ENCODE measurements around the gene FASN. TPM values are rescaled to one million over a fixed set of nuclear protein-coding genes. Genes with fewer than 3 reads are reported as not detected.

Gene FASN
- polyA plus RNA-seq, 1 of the 3 experiments (the other 2 are of a cell fraction): 55.1 TPM

DNA sequence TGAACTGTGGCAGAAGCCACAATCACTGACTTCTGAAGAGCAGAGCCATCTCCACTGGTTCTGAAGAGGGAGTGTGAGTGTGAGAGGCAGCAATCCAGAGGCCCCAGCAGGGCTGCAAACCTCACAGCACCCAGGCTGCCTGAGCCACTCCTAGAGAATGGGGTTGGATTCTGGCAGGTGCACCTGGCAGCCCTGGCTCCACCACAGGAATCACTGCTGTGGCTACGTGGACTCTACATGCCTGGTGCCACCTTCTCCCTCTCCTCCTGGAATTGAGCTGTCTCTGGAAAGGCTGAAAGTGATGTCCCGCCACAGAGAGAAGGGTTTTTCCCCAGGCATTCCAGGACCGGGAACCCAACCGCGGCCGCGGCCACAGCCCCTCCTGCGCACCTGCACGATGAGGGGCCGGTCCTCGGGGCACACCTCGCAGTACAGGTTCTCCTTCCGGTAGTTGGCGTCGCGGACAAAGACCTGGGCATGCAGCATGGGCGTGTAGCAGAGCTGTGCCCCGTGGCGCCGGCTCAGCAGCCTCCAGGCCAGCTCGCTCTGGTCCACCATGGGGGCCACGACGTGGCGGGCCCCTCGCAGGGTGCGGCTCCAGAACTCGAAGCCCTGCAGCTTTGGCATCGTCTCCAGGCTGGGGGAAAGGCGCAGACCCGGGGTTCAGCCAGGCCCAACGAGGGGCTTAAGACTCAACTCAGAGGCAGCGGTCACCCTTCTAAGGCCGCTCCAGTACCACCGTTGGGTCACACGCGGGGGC is 33.4 kb downstream of the FASN start:
- DNase-seq: no peak
- Histone ChIP-seq H3K4me1 (ENCODE audit: control insufficient read depth in 1 of 2, insufficient read depth in 2 of 2, low read depth in 1 of 2, low read length in 1 of 2) (peaks cover 12 to 21% of the 10 kb centered on the region in 2 experiments; a peak in 2 of 4 replicates), H3K27ac (ENCODE audit: low read depth in 2 of 2, low read length in 1 of 2) (no peak overlapping the region), H3K9me2 (no peaks in the 10 kb centered on the region), H2AFZ (ENCODE audit: low read depth) (no peak overlapping the region), H3K9ac (peak overlapping the region; percentile 89), H3K4me2 (peak overlapping the region; percentile 100), H4K20me1 (ENCODE audit: insufficient read depth) (no peaks in the 10 kb centered on the region), H3K4me3 (ENCODE audit: low read depth in 2 of 2, low read length in 1 of 2) (peak overlapping the region; percentile 81 to 95), H3K27me3 (ENCODE audit: insufficient read depth) (no peaks in the 10 kb centered on the region), H3K9me3 (no peaks in the 10 kb centered on the region), H3K79me2 (ENCODE audit: insufficient read depth) (peaks cover 26% of the 10 kb centered on the region), H3F3A (replicated peaks; ENCODE audit: insufficient read depth) (peaks cover 18% of the 10 kb centered on the region), H3K36me3 (replicated peaks in 1 of 2; ENCODE audit: control insufficient read depth in 1 of 2, insufficient read depth in 2 of 2, low read length in 1 of 2) (peaks cover 16 to 45% of the 10 kb centered on the region in 2 experiments)
- ChIA-PET CTCF (interaction anchor here (1.2 to 8.0 kb wide), 6 partner anchors 8 to 43 kb away, joined by 3 to 47 read pairs (median 6); partner anchors contain the start of genes DCXR, GPS1, RAC3 and RFNG), POLR2A (interaction anchor here (0.6 kb wide), 1 partner anchor 34 kb away, joined by 3 read pairs; no protein-coding TSS in a partner anchor)
- WGBS (ENCODE audit: low lambda C conversion rate): 28% methylated on average over 21 of the region's 36 CpGs
- TF ChIP-seq TCF12 (IDR thresholded peaks at IDR 0.05): no peak
- TF ChIP-seq IRF3 (IDR thresholded peaks at IDR 0.05; ENCODE audit: low read depth, low read length): no peak
- TF ChIP-seq RXRA (IDR thresholded peaks at IDR 0.05; ENCODE audit: borderline replicate concordance, low read depth): no peak
- TF ChIP-seq RFX5 (IDR thresholded peaks at IDR 0.05; ENCODE audit: low read length): no peak
- TF ChIP-seq CHD2 (IDR thresholded peaks at IDR 0.05; ENCODE audit: low read length, partially characterized antibody): no peak
- TF ChIP-seq RAD21 (IDR thresholded peaks at IDR 0.05; ENCODE audit: low read length): no peak
- TF ChIP-seq ELF1 (IDR thresholded peaks at IDR 0.05): no peak
- TF ChIP-seq, protein P1, sequence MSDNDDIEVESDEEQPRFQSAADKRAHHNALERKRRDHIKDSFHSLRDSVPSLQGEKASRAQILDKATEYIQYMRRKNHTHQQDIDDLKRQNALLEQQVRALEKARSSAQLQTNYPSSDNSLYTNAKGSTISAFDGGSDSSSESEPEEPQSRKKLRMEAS (IDR thresholded peaks at IDR 0.05; ENCODE audit: low read depth): no peak
- TF ChIP-seq, protein P2, sequence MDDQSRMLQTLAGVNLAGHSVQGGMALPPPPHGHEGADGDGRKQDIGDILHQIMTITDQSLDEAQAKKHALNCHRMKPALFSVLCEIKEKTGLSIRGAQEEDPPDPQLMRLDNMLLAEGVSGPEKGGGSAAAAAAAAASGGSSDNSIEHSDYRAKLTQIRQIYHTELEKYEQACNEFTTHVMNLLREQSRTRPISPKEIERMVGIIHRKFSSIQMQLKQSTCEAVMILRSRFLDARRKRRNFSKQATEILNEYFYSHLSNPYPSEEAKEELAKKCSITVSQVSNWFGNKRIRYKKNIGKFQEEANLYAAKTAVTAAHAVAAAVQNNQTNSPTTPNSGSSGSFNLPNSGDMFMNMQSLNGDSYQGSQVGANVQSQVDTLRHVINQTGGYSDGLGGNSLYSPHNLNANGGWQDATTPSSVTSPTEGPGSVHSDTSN (IDR thresholded peaks at IDR 0.05): no peak
- no peak for TF ChIP-seq EP300 (IDR thresholded peaks at IDR 0.05; ENCODE audit: borderline replicate concordance in 1 of 2, low read depth in 1 of 2, low read length in 1 of 2)
- TF ChIP-seq TEAD4 (IDR thresholded peaks at IDR 0.05; ENCODE audit: borderline replicate concordance, insufficient read depth): no peak
- TF ChIP-seq, protein P3, sequence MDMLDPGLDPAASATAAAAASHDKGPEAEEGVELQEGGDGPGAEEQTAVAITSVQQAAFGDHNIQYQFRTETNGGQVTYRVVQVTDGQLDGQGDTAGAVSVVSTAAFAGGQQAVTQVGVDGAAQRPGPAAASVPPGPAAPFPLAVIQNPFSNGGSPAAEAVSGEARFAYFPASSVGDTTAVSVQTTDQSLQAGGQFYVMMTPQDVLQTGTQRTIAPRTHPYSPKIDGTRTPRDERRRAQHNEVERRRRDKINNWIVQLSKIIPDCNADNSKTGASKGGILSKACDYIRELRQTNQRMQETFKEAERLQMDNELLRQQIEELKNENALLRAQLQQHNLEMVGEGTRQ (IDR thresholded peaks at IDR 0.05; ENCODE audit: borderline replicate concordance, low read depth, low read length): no peak
- TF ChIP-seq SMC3 (IDR thresholded peaks at IDR 0.05; ENCODE audit: low read depth, low read length): no peak
